ENCODE measurements around the gene AP5S1. TPM values are rescaled to one million over a fixed set of nuclear protein-coding genes. Genes with fewer than 3 reads are reported as not detected.

Gene AP5S1
- total and polyA plus RNA-seq, 2 experiments from 2014 or later: 7.6 to 22.9 TPM

GRCh38 chr20:3803289-3803688 lies 17.1 kb upstream of the AP5S1 start:
- no peaks in the 10 kb centered on the region for H3K36me3 ChIP-seq
- no peak overlapping the region for H3K27ac ChIP-seq
- H3K9me3 ChIP-seq (ENCODE audit: low read depth): no peaks in the 10 kb centered on the region
- H3K4me1 ChIP-seq (ENCODE audit: low read depth): peaks cover 7% of the 10 kb centered on the region
- no peak overlapping the region for H3K4me3 ChIP-seq
- no peaks in the 10 kb centered on the region for H3K27me3 ChIP-seq
- TF ChIP-seq CTCF (IDR thresholded peaks at IDR 0.05; ENCODE audit: low read depth, low read length): no peak
- DNase-seq (ENCODE audit: low read depth in 1 of 2, low spot score in 1 of 2): no peak

GRCh38 chr20:3803854-3804253 lies 16.5 kb upstream of the AP5S1 start:
- DNase-seq (ENCODE audit: low read depth in 1 of 2, low spot score in 1 of 2): no peak
- Histone ChIP-seq H3K4me1 (ENCODE audit: low read depth) (peaks cover 7% of the 10 kb centered on the region), H3K36me3 (no peaks in the 10 kb centered on the region)

GRCh38 chr20:3804254-3804751 lies 16.0 kb upstream of the AP5S1 start:
- Histone ChIP-seq H3K4me3 (no peak overlapping the region), H3K27ac (no peak overlapping the region), H3K36me3 (no peaks in the 10 kb centered on the region), H3K27me3 (no peaks in the 10 kb centered on the region), H3K4me1 (ENCODE audit: low read depth) (peaks cover 7% of the 10 kb centered on the region), H3K9me3 (ENCODE audit: low read depth) (no peaks in the 10 kb centered on the region)
- peak in 1 of 2 donors; percentile 48 for DNase-seq (ENCODE audit: low read depth in 1 of 2, low spot score in 1 of 2)
- no peak for TF ChIP-seq CTCF (IDR thresholded peaks at IDR 0.05; ENCODE audit: low read depth, low read length)

More at GRCh38 chr20:3803854-3804253, 16.5 kb upstream of the AP5S1 start:
- Histone ChIP-seq H3K27me3 (no peaks in the 10 kb centered on the region), H3K27ac (no peak overlapping the region), H3K9me3 (ENCODE audit: low read depth) (no peaks in the 10 kb centered on the region), H3K4me3 (no peak overlapping the region)
- no peak for TF ChIP-seq CTCF (IDR thresholded peaks at IDR 0.05; ENCODE audit: low read depth, low read length)

- no peak for TF ChIP-seq CTCF (IDR thresholded peaks at IDR 0.05; ENCODE audit: low read depth, low read length)
- no peaks in the 10 kb centered on the region for H3K36me3 ChIP-seq
- H3K27ac ChIP-seq: no peak overlapping the region
- DNase-seq (ENCODE audit: low read depth in 1 of 2, low spot score in 1 of 2): no peak
- no peaks in the 10 kb centered on the region for H3K9me3 ChIP-seq (ENCODE audit: low read depth)
- peaks cover 4% of the 10 kb centered on the region for H3K4me1 ChIP-seq (ENCODE audit: low read depth)
- no peaks in the 10 kb centered on the region for H3K27me3 ChIP-seq
- H3K4me3 ChIP-seq: no peak overlapping the region
Measured at GRCh38 chr20:3804781-3805180, 15.6 kb upstream of the AP5S1 start.

DNA sequence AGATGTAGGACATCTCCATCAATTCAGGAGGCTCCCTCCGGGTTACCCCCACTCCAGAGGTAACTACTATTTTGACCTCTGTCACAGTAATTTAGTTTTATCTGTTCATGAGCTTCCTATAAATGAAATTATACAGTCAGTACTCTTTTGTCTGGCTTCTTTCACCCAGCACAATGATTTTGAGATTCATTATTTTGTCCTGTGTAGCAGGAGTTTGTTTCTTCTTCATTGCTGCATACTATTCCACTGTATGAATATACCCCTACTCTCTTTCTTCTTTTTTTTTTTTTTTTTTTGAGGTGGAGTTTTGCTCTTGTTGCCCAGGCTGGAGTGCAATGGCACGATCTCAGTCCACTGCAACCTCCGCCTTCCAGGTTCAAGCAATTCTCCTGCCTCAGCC lies 11.8 kb upstream of the AP5S1 start:
- no peak for TF ChIP-seq CTCF (IDR thresholded peaks at IDR 0.05; ENCODE audit: low read depth, low read length)
- Histone ChIP-seq H3K36me3 (no peaks in the 10 kb centered on the region), H3K27me3 (no peaks in the 10 kb centered on the region), H3K4me3 (no peak overlapping the region), H3K9me3 (ENCODE audit: low read depth) (no peaks in the 10 kb centered on the region), H3K27ac (no peak overlapping the region), H3K4me1 (ENCODE audit: low read depth) (no peaks in the 10 kb centered on the region)
- DNase-seq (ENCODE audit: low read depth in 1 of 2, low spot score in 1 of 2): no peak
